SK-N-SH (cell line): ENCODE results near the gene AZIN2. TPM values are rescaled to one million over a fixed set of nuclear protein-coding genes. Genes with fewer than 3 reads are reported as not detected.
"Not testable (repeated sequence)": the region's sequence is repeated elsewhere in the genome, so short reads cannot be mapped to it uniquely, and the experiment has no call there.

Source experiments
- CTCF ChIA-PET: fragments of 300-600, 350-600 bp; formaldehyde crosslinking; extraction: SDS; loops from one replicate; lab custom pipeline; 2021; lab: Yijun Ruan, JAX
- POLR2A ChIA-PET: fragments of 350-600 bp; sonication (Branson Sonifier 250); formaldehyde crosslinking; extraction: SDS; loops from one replicate; lab custom pipeline; 2020; ENCODE audit warnings: antibody characterized with exemption, inconsistent platforms; lab: Yijun Ruan, JAX
- DNase-seq: peaks from one replicate; pipeline ENCODE4 v3.0.0; 2012
- H2AFZ ChIP-seq: fragments of 200-600 bp; sonication (generic); 2 replicates; pipeline ENCODE4 v1.8.1; 2016; ENCODE audit warnings: antibody characterized with exemption, mild to moderate bottlenecking, low read depth
- H3F3A ChIP-seq: fragments of 200-600 bp; sonication (generic); replicated peaks from 2 replicates; pipeline ENCODE3; 2016; ENCODE audit warnings: antibody characterized with exemption, mild to moderate bottlenecking; ENCODE audit not compliant: insufficient read depth
- H3K27ac ChIP-seq, 2 experiments: fragments of 200-500 bp in 1 of 2; fragments of 200-600 bp in 1 of 2; sonication (Bioruptor generic) in 1 of 2; sonication (generic), shearing (Covaris generic) in 1 of 2; 2 replicates each; pipeline versions ENCODE4 v1.5.1 to v1.6.1; 2014 to 2016; ENCODE audit warnings: low read depth in 2 of 2, inconsistent platforms in 1 of 2, low read length in 1 of 2, mild to moderate bottlenecking in 1 of 2, mixed read lengths in 1 of 2
- H3K27me3 ChIP-seq: fragments of 200-600 bp; sonication (generic), shearing (Covaris generic); 2 replicates; pipeline ENCODE4 v1.6.1; 2016; ENCODE audit warnings: mixed run types; ENCODE audit not compliant: insufficient read depth
- H3K36me3 ChIP-seq, 2 experiments: fragments of 200-500 bp in 1 of 2; fragments of 200-600 bp in 1 of 2; sonication (Bioruptor generic) in 1 of 2; sonication (generic) in 1 of 2; replicated peaks in 1 of 2; 2 replicates each; pipeline versions ENCODE3 to v1.5.1; 2014 to 2016; ENCODE audit warnings: low read length in 1 of 2, mild to moderate bottlenecking in 1 of 2; ENCODE audit not compliant: insufficient read depth in 2 of 2, control insufficient read depth in 1 of 2
- H3K4me1 ChIP-seq, 2 experiments: fragments of 200-500 bp in 1 of 2; fragments of 200-600 bp in 1 of 2; sonication (Bioruptor generic) in 1 of 2; sonication (generic), shearing (Covaris generic) in 1 of 2; 2 replicates each; pipeline versions ENCODE4 v1.5.1 to v1.6.1; 2014 to 2016; ENCODE audit warnings: low read depth in 1 of 2, low read length in 1 of 2, mixed run types in 1 of 2; ENCODE audit not compliant: insufficient read depth in 2 of 2, control insufficient read depth in 1 of 2
- H3K4me2 ChIP-seq: fragments of 200-600 bp; sonication (generic), shearing (Covaris generic); 2 replicates; pipeline ENCODE4 v1.6.1; 2017; ENCODE audit warnings: mixed run types
- H3K4me3 ChIP-seq, 2 experiments: fragments of 200-500 bp in 1 of 2; fragments of 200-600 bp in 1 of 2; sonication (Bioruptor generic) in 1 of 2; sonication (generic), shearing (Covaris generic) in 1 of 2; 2 replicates each; pipeline versions ENCODE4 v1.5.1 to v1.8.1; 2014 to 2016; ENCODE audit warnings: low read depth in 2 of 2, inconsistent platforms in 1 of 2, low read length in 1 of 2, mild to moderate bottlenecking in 1 of 2, mixed read lengths in 1 of 2, moderate library complexity in 1 of 2
- H3K79me2 ChIP-seq: fragments of 200-600 bp; sonication (generic); 2 replicates; pipeline ENCODE4 v1.8.1; 2017; ENCODE audit warnings: mild to moderate bottlenecking; ENCODE audit not compliant: insufficient read depth
- H3K9ac ChIP-seq: fragments of 200-600 bp; sonication (generic); 2 replicates; pipeline ENCODE4 v1.6.1; 2017; ENCODE audit warnings: mixed run types
- H3K9me2 ChIP-seq: fragments of 200-600 bp; sonication (generic); 2 replicates; pipeline ENCODE4 v1.6.1; 2017; ENCODE audit warnings: mixed run types
- H3K9me3 ChIP-seq: fragments of 200-600 bp; sonication (generic); 2 replicates; pipeline ENCODE4 v1.6.1; 2017; ENCODE audit warnings: mixed run types, mild to moderate bottlenecking, moderate library complexity
- H4K20me1 ChIP-seq: fragments of 200-600 bp; sonication (generic); 2 replicates; pipeline ENCODE4 v1.6.1; 2017; ENCODE audit warnings: mild to moderate bottlenecking, mixed run types; ENCODE audit not compliant: insufficient read depth
- CHD2 ChIP-seq: fragments of 150-350 bp; IDR thresholded peaks from 2 replicates; pipeline ENCODE4 v1.6.1; 2018; ENCODE audit warnings: low read length; ENCODE audit not compliant: partially characterized antibody
- CTCF ChIP-seq: fragments of 200-600 bp; sonication (generic); IDR thresholded peaks from 2 replicates; pipeline ENCODE4 v1.6.1; 2017; ENCODE audit warnings: antibody characterized with exemption, mild to moderate bottlenecking, moderate library complexity
- ELF1 ChIP-seq: IDR thresholded peaks from 2 replicates; pipeline ENCODE4 v1.4.0; 2012
- EZH2phosphoT487 ChIP-seq: fragments of 200-600 bp; sonication (generic); IDR thresholded peaks from 2 replicates; pipeline ENCODE4 v1.6.1; 2017; ENCODE audit warnings: low read depth, mixed run types, mild to moderate bottlenecking, antibody characterized with exemption, moderate library complexity, borderline replicate concordance
- FOSL2 ChIP-seq: IDR thresholded peaks from 2 replicates; pipeline ENCODE4 v1.4.0; 2012; ENCODE audit warnings: low read depth, mild to moderate bottlenecking, moderate library complexity, borderline replicate concordance
- FOXJ3 ChIP-seq: sonication (generic); formaldehyde crosslinking; IDR thresholded peaks from 2 replicates; pipeline ENCODE4 v1.5.1; 2020; ENCODE audit warnings: mild to moderate bottlenecking, missing genetic modification reagents
- GABPA ChIP-seq: IDR thresholded peaks from 2 replicates; pipeline ENCODE4 v1.4.0; 2012; ENCODE audit warnings: low read depth, mild to moderate bottlenecking
- MAX ChIP-seq: IDR thresholded peaks from 2 replicates; pipeline ENCODE4 v1.4.0; 2012; ENCODE audit warnings: low read depth
- MEF2A ChIP-seq: IDR thresholded peaks from 2 replicates; pipeline ENCODE4 v1.4.0; 2012; ENCODE audit warnings: low read depth, borderline replicate concordance
- MXI1 ChIP-seq: IDR thresholded peaks from 2 replicates; pipeline ENCODE4 v1.6.1; 2012; ENCODE audit warnings: mild to moderate bottlenecking, low read depth, low read length, improper control_type of control experiment
- NFIC ChIP-seq: IDR thresholded peaks from 2 replicates; pipeline ENCODE4 v1.4.0; 2012; ENCODE audit warnings: borderline replicate concordance
- NRF1 ChIP-seq: IDR thresholded peaks from 2 replicates; pipeline ENCODE4 v1.6.1; 2012; ENCODE audit warnings: low read depth, mild to moderate bottlenecking, low read length
- POLR2AphosphoS5 ChIP-seq: IDR thresholded peaks from 2 replicates; pipeline ENCODE4 v1.6.1; 2012; ENCODE audit warnings: low read depth, low read length
- RAD21 ChIP-seq: IDR thresholded peaks from 2 replicates; pipeline ENCODE4 v1.6.1; 2012; ENCODE audit warnings: mild to moderate bottlenecking, low read length
- RFX5 ChIP-seq: IDR thresholded peaks from 2 replicates; pipeline ENCODE4 v1.6.1; 2012; ENCODE audit warnings: mild to moderate bottlenecking, improper control_type of control experiment, low read length
- TAF1 ChIP-seq: IDR thresholded peaks from 2 replicates; pipeline ENCODE4 v1.6.1; 2012; ENCODE audit warnings: low read depth, mild to moderate bottlenecking, low read length, moderate library complexity, borderline replicate concordance
- TEAD4 ChIP-seq: IDR thresholded peaks from 2 replicates; pipeline ENCODE4 v1.4.0; 2012; ENCODE audit warnings: mild to moderate bottlenecking, borderline replicate concordance; ENCODE audit not compliant: insufficient read depth
- USF1 ChIP-seq: IDR thresholded peaks from 2 replicates; pipeline ENCODE4 v1.4.0; 2012; ENCODE audit warnings: low read depth, borderline replicate concordance
- USF2 ChIP-seq: fragments of 150-350 bp; IDR thresholded peaks from 2 replicates; pipeline ENCODE4 v1.6.1; 2017; ENCODE audit warnings: antibody characterized with exemption, low read length, low read depth, borderline replicate concordance
- YY1 ChIP-seq: IDR thresholded peaks from 2 replicates; pipeline ENCODE4 v1.4.0; 2012; ENCODE audit warnings: low read depth, mild to moderate bottlenecking
- WGBS: methylation state at CpG from one replicate; pipeline ENCODE4 v1.1.6; 2017; ENCODE audit warnings: low lambda C conversion rate; 5-methylcytosine and 5-hydroxymethylcytosine counted together
- polyA plus RNA-seq, 3 experiments: library from polyadenylated mRNA; depleted of rRNA; stranded (reverse); fragments of >200 nt; gene quantifications; 2 replicates each; pipeline ENCODE4 v1.2.3, GENCODE V29; 2012

The AZIN2 gene
- polyA plus RNA-seq, 1 of the 3 experiments (the other 2 are of a cell fraction), result 17.8 TPM

- peak; percentile 48 for TF ChIP-seq USF2
- no peak for TF ChIP-seq RAD21
- no peak for TF ChIP-seq MEF2A
- no peak for TF ChIP-seq RFX5
- no peak for TF ChIP-seq EZH2phosphoT487
- TF ChIP-seq, all 33 proteins: peak for 18
Measured at GRCh38 chr1:33099290-33100118, 18.6 kb downstream of the AZIN2 start (continued).

- peaks cover 0 to 25% of the 10 kb centered on the region in 2 experiments; a peak in 1 of 4 replicates for H3K4me1 ChIP-seq
- CTCF ChIA-PET, result interaction anchor here (0.9 kb wide), 1 partner anchor 24 kb away, joined by 3 read pairs; no protein-coding TSS in a partner anchor
- H3K4me3 ChIP-seq, DNase-seq, H3K27me3 ChIP-seq, H3K36me3 ChIP-seq, H4K20me1 ChIP-seq, H3K9me2 ChIP-seq, H3K79me2 ChIP-seq, POLR2A ChIA-PET, H3K9me3 ChIP-seq: not testable (repeated sequence)
- H3K9ac ChIP-seq, result peak overlapping the region; percentile 64
- peak overlapping the region; percentile 62 to 98; a peak in 3 of 4 replicates for H3K27ac ChIP-seq
- peak overlapping the region; percentile 18 for H2AFZ ChIP-seq
- H3F3A ChIP-seq, result peaks cover 25% of the 10 kb centered on the region
- WGBS, result 79% methylated on average over 4 of the region's 4 CpGs
- peak overlapping the region; percentile 65 for H3K4me2 ChIP-seq
Measured at GRCh38 chr1:33100119-33100415, 19.1 kb downstream of the AZIN2 start.

- H3K9ac ChIP-seq, result no peak overlapping the region
- no peak overlapping the region for H3K4me2 ChIP-seq
- no peak overlapping the region for H2AFZ ChIP-seq
- H3K79me2 ChIP-seq, result no peaks in the 10 kb centered on the region
- H3K9me3 ChIP-seq, result peaks cover 9% of the 10 kb centered on the region
- H3K9me2 ChIP-seq, result no peaks in the 10 kb centered on the region
- ChIA-PET POLR2A (no interaction called here), CTCF (interaction anchor here (1.1 to 1.3 kb wide), 2 partner anchors 15 to 502 kb away, joined by 3 read pairs; no protein-coding TSS in a partner anchor)
- no peaks in the 10 kb centered on the region for H3F3A ChIP-seq
- H4K20me1 ChIP-seq, result no peaks in the 10 kb centered on the region
- DNase-seq, result no peak
- no peak overlapping the region for H3K4me3 ChIP-seq
- H3K27ac ChIP-seq, result no peak overlapping the region
- no peaks in the 10 kb centered on the region for H3K27me3 ChIP-seq
- H3K4me1 ChIP-seq, result no peaks in the 10 kb centered on the region
- peaks cover 0 to 20% of the 10 kb centered on the region in 2 experiments for H3K36me3 ChIP-seq
- no peak for TF ChIP-seq GABPA
- TF ChIP-seq ELF1, result no peak
- TF ChIP-seq TAF1, result no peak
- no peak for TF ChIP-seq TEAD4
- no peak for TF ChIP-seq MEF2A
- no peak for TF ChIP-seq FOXJ3 (CRISPR knock-in tag)
- TF ChIP-seq MXI1, result no peak
- no peak for TF ChIP-seq FOSL2
- TF ChIP-seq YY1, result no peak
- no peak for TF ChIP-seq CHD2
- no peak for TF ChIP-seq CTCF
- no peak for TF ChIP-seq POLR2AphosphoS5
- no peak for TF ChIP-seq USF1
- no peak for TF ChIP-seq USF2
- no peak for TF ChIP-seq NRF1
- no peak for TF ChIP-seq NFIC
- no peak for TF ChIP-seq MAX
Measured at GRCh38 chr1:33110477-33110876, 29.5 kb downstream of the AZIN2 start.
